Smooth muscle cell (in vitro differentiated cells): ENCODE data around the gene TPSB2. TPM values are rescaled to one million over a fixed set of nuclear protein-coding genes. Genes with fewer than 3 reads are reported as not detected.

Experiments used
- DNase-seq: peaks from one replicate; lab custom pipeline; 2025; ENCODE audit not compliant: unreplicated experiment; lab: John Stamatoyannopoulos, UW
- H2AFZ ChIP-seq: fragments of 200-600 bp; sonication (generic); 2 replicates; pipeline ENCODE4 v1.6.0; 2016; ENCODE audit warnings: antibody characterized with exemption, low read depth, mild to moderate bottlenecking
- H3F3A ChIP-seq: fragments of 200-600 bp; sonication (generic); 2 replicates; pipeline ENCODE4 v1.6.0; 2017; ENCODE audit warnings: antibody characterized with exemption, low read depth
- H3K27ac ChIP-seq: fragments of 200-600 bp; sonication (generic); 2 replicates; pipeline ENCODE4 v1.5.1; 2016; ENCODE audit warnings: low read depth, mild to moderate bottlenecking
- H3K27me3 ChIP-seq: fragments of 200-600 bp; sonication (generic); 2 replicates; pipeline ENCODE4 v1.6.1; 2016; ENCODE audit warnings: low read depth, mild to moderate bottlenecking
- H3K36me3 ChIP-seq: fragments of 200-600 bp; sonication (generic); 2 replicates; pipeline ENCODE4 v1.5.1; 2016; ENCODE audit warnings: low read depth
- H3K4me1 ChIP-seq: fragments of 200-600 bp; sonication (generic); 2 replicates; pipeline ENCODE4 v1.5.1; 2016; ENCODE audit warnings: low read depth
- H3K4me2 ChIP-seq: fragments of 200-600 bp; sonication (generic); 2 replicates; pipeline ENCODE4 v1.6.0; 2016; ENCODE audit warnings: mild to moderate bottlenecking
- H3K4me3 ChIP-seq: fragments of 200-600 bp; sonication (generic); 2 replicates; pipeline ENCODE4 v1.5.1; 2016; ENCODE audit warnings: mild to moderate bottlenecking
- H3K79me2 ChIP-seq: fragments of 200-600 bp; sonication (generic); 2 replicates; pipeline ENCODE4 v1.6.0; 2016; ENCODE audit warnings: low read depth, mild to moderate bottlenecking
- H3K9ac ChIP-seq: fragments of 200-600 bp; sonication (generic); 2 replicates; pipeline ENCODE4 v1.6.0; 2016; ENCODE audit warnings: low read depth
- H3K9me3 ChIP-seq: fragments of 200-600 bp; sonication (generic); replicated peaks from 2 replicates; pipeline ENCODE4 v1.5.1; 2016; ENCODE audit warnings: low read depth
- H4K20me1 ChIP-seq: fragments of 200-600 bp; sonication (generic); 2 replicates; pipeline ENCODE4 v1.6.0; 2016; ENCODE audit warnings: low read depth
- CTCF ChIP-seq: fragments of 200-600 bp; sonication (generic); IDR thresholded peaks from 2 replicates; pipeline ENCODE4 v1.5.1; 2017; ENCODE audit warnings: borderline replicate concordance, mild to moderate bottlenecking, antibody characterized with exemption; ENCODE audit not compliant: insufficient read depth, poor library complexity, severe bottlenecking
- WGBS: methylation state at CpG from one replicate; pipeline ENCODE4 v1.1.7; 2016; ENCODE audit warnings: low lambda C conversion rate; 5-methylcytosine and 5-hydroxymethylcytosine counted together
- polyA plus RNA-seq: library from polyadenylated mRNA; unstranded; fragments of >200 nt; fragmentation: Nextera tagmentation; extraction: Ambion mirVana; gene quantifications from 2 replicates; pipeline ENCODE4 v1.2.1, GENCODE V29; 2016
- total RNA-seq: library from RNA; depleted of rRNA; stranded (reverse); fragments of >200 nt; gene quantifications from 2 replicates; pipeline ENCODE4 v1.2.3, GENCODE V29; 2014

The TPSB2 gene
- total and polyA plus RNA-seq, 2 experiments from 2014 or later = not detected

- no peaks in the 10 kb centered on the region for H3K36me3 ChIP-seq
- no peak for TF ChIP-seq CTCF
- no peak overlapping the region for H3K9ac ChIP-seq
- H4K20me1 ChIP-seq = no peaks in the 10 kb centered on the region
- no peak for DNase-seq
- H2AFZ ChIP-seq = no peak overlapping the region
- H3K4me1 ChIP-seq = no peaks in the 10 kb centered on the region
- H3K4me2 ChIP-seq = no peak overlapping the region
- no peaks in the 10 kb centered on the region for H3K9me3 ChIP-seq
- 89% methylated on average over 15 of the region's 15 CpGs for WGBS
- H3K79me2 ChIP-seq = no peaks in the 10 kb centered on the region
- no peaks in the 10 kb centered on the region for H3F3A ChIP-seq
- H3K27ac ChIP-seq = no peak overlapping the region
- H3K4me3 ChIP-seq = no peak overlapping the region
- H3K27me3 ChIP-seq = peaks cover 11% of the 10 kb centered on the region
These were observed 33.8 kb upstream of the TPSB2 start for GRCh38 chr16:1263591-1264344.

- H3F3A ChIP-seq = no peaks in the 10 kb centered on the region
- H4K20me1 ChIP-seq = no peaks in the 10 kb centered on the region
- peaks cover 11% of the 10 kb centered on the region for H3K27me3 ChIP-seq
- no peak for TF ChIP-seq CTCF
- no peaks in the 10 kb centered on the region for H3K36me3 ChIP-seq
- no peak overlapping the region for H3K9ac ChIP-seq
- H3K27ac ChIP-seq = no peak overlapping the region
- no peaks in the 10 kb centered on the region for H3K79me2 ChIP-seq
- DNase-seq = no peak
- H3K9me3 ChIP-seq = no peaks in the 10 kb centered on the region
- no peak overlapping the region for H3K4me2 ChIP-seq
- 91% methylated on average over 9 of the region's 9 CpGs for WGBS
- no peak overlapping the region for H3K4me3 ChIP-seq
- no peak overlapping the region for H2AFZ ChIP-seq
- no peaks in the 10 kb centered on the region for H3K4me1 ChIP-seq
These were observed 32.9 kb upstream of the TPSB2 start for GRCh38 chr16:1262846-1263221.

GRCh38 chr16:1262210-1262845, 32.3 kb upstream of the TPSB2 start:
- no peak for DNase-seq
- Histone ChIP-seq H3K9me3 (no peaks in the 10 kb centered on the region), H3K27me3 (peaks cover 11% of the 10 kb centered on the region), H3K4me1 (no peaks in the 10 kb centered on the region), H3K4me3 (no peak overlapping the region), H3K4me2 (no peak overlapping the region), H2AFZ (no peak overlapping the region), H3K36me3 (no peaks in the 10 kb centered on the region), H4K20me1 (no peaks in the 10 kb centered on the region), H3K27ac (no peak overlapping the region), H3F3A (no peaks in the 10 kb centered on the region), H3K9ac (no peak overlapping the region), H3K79me2 (no peaks in the 10 kb centered on the region)
- WGBS = 95% methylated on average over 27 of the region's 32 CpGs
- TF ChIP-seq CTCF = no peak
